Neural progenitor cell (in vitro differentiated cells): ENCODE data around the gene C8G.

ENCODE experiments used
- EZH2 ChIP-seq: fragments of 200-600 bp; sonication (generic); IDR thresholded peaks from 2 replicates; pipeline ENCODE4 v1.6.1; 2017; ENCODE audit warnings: antibody characterized with exemption, mild to moderate bottlenecking, moderate library complexity
- EZH2phosphoT487 ChIP-seq: fragments of 200-600 bp; sonication (generic); IDR thresholded peaks from 2 replicates; pipeline ENCODE4 v1.6.1; 2017; ENCODE audit warnings: antibody characterized with exemption
- TF ChIP-seq, protein P1 (sequence below): fragments of 200-600 bp; sonication (generic); IDR thresholded peaks from 2 replicates; pipeline ENCODE4 v1.5.1; 2017; ENCODE audit warnings: antibody characterized with exemption, mild to moderate bottlenecking

GRCh38 chr9:136977223-136977622 lies 32.2 kb downstream of the C8G start, which contains the start of gene PTGDS:
- TF ChIP-seq, protein P1, sequence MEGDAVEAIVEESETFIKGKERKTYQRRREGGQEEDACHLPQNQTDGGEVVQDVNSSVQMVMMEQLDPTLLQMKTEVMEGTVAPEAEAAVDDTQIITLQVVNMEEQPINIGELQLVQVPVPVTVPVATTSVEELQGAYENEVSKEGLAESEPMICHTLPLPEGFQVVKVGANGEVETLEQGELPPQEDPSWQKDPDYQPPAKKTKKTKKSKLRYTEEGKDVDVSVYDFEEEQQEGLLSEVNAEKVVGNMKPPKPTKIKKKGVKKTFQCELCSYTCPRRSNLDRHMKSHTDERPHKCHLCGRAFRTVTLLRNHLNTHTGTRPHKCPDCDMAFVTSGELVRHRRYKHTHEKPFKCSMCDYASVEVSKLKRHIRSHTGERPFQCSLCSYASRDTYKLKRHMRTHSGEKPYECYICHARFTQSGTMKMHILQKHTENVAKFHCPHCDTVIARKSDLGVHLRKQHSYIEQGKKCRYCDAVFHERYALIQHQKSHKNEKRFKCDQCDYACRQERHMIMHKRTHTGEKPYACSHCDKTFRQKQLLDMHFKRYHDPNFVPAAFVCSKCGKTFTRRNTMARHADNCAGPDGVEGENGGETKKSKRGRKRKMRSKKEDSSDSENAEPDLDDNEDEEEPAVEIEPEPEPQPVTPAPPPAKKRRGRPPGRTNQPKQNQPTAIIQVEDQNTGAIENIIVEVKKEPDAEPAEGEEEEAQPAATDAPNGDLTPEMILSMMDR, result no peak
- TF ChIP-seq EZH2phosphoT487 (no peak), EZH2 (no peak)
